GM23338 (cell line): ENCODE data around the gene RNF32. TPM values are rescaled to one million over a fixed set of nuclear protein-coding genes. Genes with fewer than 3 reads are reported as not detected.

ENCODE experiments used
- CREB1 ChIP-seq: fragments of 250-450 bp; sonication (Bioruptor Pico); IDR thresholded peaks from 2 replicates; pipeline ENCODE4 v1.5.0; 2020; ENCODE audit warnings: low read depth, mild to moderate bottlenecking, moderate library complexity
- EZH2 ChIP-seq: fragments of 200-600 bp; sonication (generic); IDR thresholded peaks from one replicate; pipeline ENCODE4 v1.8.0; 2017; ENCODE audit warnings: antibody characterized with exemption, mild to moderate bottlenecking, low read depth; ENCODE audit not compliant: unreplicated experiment
- EZH2phosphoT487 ChIP-seq: fragments of 200-600 bp; sonication (generic); IDR thresholded peaks from one replicate; pipeline ENCODE4 v1.8.1; 2018; ENCODE audit warnings: antibody characterized with exemption; ENCODE audit not compliant: unreplicated experiment
- JUNB ChIP-seq: IDR thresholded peaks from one replicate; pipeline ENCODE4 v1.6.1; 2016; ENCODE audit warnings: antibody characterized with exemption; ENCODE audit not compliant: unreplicated experiment
- NANOG ChIP-seq: IDR thresholded peaks from 2 replicates; pipeline ENCODE4 v1.6.1; 2016; ENCODE audit warnings: antibody characterized with exemption, borderline replicate concordance
- POLR2AphosphoS5 ChIP-seq: IDR thresholded peaks from 2 replicates; pipeline ENCODE4 v1.6.1; 2016; ENCODE audit warnings: antibody characterized with exemption, low read depth
- ZNF114 ChIP-seq: fragments of 250-450 bp; sonication (Bioruptor Pico); IDR thresholded peaks from 2 replicates; pipeline ENCODE4 v1.5.0; 2020; ENCODE audit warnings: mild to moderate bottlenecking, moderate library complexity
- ZNF331 ChIP-seq: fragments of 250-450 bp; sonication (Bioruptor Pico); IDR thresholded peaks from 2 replicates; pipeline ENCODE4 v1.5.0; 2020; ENCODE audit warnings: low read depth, mild to moderate bottlenecking, moderate library complexity
- polyA plus RNA-seq: library from polyadenylated mRNA; unstranded; fragments of >200 nt; fragmentation: Nextera tagmentation; extraction: Ambion mirVana; gene quantifications from 2 replicates; pipeline ENCODE4 v1.2.1, GENCODE V29; 2016
- total RNA-seq: library from RNA; depleted of rRNA; stranded (reverse); fragments of >200 nt; shearing (Covaris generic); gene quantifications from 2 replicates; pipeline ENCODE4 v1.2.3, GENCODE V29; 2014
- TF ChIP-seq, protein P1 (sequence below): fragments of 250-450 bp; sonication (Bioruptor Pico); IDR thresholded peaks from 2 replicates; pipeline ENCODE4 v1.5.0; 2020; ENCODE audit warnings: mild to moderate bottlenecking, moderate library complexity
- TF ChIP-seq, protein P2 (sequence below), 2 experiments: fragments of 200-600 bp in 1 of 2; sonication (generic) in 1 of 2; conservative IDR thresholded peaks; 2 replicates each; pipeline versions ENCODE4 v1.5.1 to v1.6.1; 2016 to 2017; ENCODE audit warnings: antibody characterized with exemption in 2 of 2, low read depth in 2 of 2, mild to moderate bottlenecking in 2 of 2, moderate library complexity in 1 of 2

The RNF32 gene
- total and polyA plus RNA-seq, 2 experiments from 2014 or later, result 0.56 to 2.0 TPM

DNA sequence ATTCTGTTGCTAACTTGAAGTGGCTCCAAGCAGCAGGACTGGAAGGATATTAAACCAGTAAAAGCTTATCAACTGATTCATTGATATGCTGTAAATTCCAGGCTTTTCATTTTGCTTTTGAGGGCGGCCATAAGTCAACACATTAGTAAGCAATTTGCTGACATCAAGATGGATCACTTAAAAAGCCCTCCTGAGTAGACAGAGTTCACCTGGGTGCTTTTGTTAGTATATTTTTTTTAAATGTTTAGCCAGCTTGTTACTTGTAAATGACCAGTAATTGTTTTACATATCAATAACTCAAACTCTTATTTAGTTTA lies 26.5 kb downstream of the RNF32 start (continued):
- TF ChIP-seq, protein P1, sequence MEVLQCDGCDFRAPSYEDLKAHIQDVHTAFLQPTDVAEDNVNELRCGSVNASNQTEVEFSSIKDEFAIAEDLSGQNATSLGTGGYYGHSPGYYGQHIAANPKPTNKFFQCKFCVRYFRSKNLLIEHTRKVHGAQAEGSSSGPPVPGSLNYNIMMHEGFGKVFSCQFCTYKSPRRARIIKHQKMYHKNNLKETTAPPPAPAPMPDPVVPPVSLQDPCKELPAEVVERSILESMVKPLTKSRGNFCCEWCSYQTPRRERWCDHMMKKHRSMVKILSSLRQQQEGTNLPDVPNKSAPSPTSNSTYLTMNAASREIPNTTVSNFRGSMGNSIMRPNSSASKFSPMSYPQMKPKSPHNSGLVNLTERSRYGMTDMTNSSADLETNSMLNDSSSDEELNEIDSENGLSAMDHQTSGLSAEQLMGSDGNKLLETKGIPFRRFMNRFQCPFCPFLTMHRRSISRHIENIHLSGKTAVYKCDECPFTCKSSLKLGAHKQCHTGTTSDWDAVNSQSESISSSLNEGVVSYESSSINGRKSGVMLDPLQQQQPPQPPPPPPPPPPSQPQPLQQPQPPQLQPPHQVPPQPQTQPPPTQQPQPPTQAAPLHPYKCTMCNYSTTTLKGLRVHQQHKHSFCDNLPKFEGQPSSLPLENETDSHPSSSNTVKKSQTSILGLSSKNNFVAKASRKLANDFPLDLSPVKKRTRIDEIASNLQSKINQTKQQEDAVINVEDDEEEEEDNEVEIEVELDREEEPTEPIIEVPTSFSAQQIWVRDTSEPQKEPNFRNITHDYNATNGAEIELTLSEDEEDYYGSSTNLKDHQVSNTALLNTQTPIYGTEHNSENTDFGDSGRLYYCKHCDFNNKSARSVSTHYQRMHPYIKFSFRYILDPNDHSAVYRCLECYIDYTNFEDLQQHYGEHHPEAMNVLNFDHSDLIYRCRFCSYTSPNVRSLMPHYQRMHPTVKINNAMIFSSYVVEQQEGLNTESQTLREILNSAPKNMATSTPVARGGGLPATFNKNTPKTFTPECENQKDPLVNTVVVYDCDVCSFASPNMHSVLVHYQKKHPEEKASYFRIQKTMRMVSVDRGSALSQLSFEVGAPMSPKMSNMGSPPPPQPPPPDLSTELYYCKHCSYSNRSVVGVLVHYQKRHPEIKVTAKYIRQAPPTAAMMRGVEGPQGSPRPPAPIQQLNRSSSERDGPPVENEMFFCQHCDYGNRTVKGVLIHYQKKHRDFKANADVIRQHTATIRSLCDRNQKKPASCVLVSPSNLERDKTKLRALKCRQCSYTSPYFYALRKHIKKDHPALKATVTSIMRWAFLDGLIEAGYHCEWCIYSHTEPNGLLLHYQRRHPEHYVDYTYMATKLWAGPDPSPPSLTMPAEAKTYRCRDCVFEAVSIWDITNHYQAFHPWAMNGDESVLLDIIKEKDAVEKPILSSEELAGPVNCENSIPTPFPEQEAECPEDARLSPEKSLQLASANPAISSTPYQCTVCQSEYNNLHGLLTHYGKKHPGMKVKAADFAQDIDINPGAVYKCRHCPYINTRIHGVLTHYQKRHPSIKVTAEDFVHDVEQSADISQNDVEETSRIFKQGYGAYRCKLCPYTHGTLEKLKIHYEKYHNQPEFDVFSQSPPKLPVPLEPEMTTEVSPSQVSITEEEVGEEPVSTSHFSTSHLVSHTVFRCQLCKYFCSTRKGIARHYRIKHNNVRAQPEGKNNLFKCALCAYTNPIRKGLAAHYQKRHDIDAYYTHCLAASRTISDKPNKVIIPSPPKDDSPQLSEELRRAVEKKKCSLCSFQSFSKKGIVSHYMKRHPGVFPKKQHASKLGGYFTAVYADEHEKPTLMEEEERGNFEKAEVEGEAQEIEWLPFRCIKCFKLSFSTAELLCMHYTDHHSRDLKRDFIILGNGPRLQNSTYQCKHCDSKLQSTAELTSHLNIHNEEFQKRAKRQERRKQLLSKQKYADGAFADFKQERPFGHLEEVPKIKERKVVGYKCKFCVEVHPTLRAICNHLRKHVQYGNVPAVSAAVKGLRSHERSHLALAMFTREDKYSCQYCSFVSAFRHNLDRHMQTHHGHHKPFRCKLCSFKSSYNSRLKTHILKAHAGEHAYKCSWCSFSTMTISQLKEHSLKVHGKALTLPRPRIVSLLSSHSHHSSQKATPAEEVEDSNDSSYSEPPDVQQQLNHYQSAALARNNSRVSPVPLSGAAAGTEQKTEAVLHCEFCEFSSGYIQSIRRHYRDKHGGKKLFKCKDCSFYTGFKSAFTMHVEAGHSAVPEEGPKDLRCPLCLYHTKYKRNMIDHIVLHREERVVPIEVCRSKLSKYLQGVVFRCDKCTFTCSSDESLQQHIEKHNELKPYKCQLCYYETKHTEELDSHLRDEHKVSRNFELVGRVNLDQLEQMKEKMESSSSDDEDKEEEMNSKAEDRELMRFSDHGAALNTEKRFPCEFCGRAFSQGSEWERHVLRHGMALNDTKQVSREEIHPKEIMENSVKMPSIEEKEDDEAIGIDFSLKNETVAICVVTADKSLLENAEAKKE (CRISPR knock-in tag), result no peak
- TF ChIP-seq EZH2, result no peak
- TF ChIP-seq NANOG, result no peak
- TF ChIP-seq CREB1, result no peak
- TF ChIP-seq, protein P2, sequence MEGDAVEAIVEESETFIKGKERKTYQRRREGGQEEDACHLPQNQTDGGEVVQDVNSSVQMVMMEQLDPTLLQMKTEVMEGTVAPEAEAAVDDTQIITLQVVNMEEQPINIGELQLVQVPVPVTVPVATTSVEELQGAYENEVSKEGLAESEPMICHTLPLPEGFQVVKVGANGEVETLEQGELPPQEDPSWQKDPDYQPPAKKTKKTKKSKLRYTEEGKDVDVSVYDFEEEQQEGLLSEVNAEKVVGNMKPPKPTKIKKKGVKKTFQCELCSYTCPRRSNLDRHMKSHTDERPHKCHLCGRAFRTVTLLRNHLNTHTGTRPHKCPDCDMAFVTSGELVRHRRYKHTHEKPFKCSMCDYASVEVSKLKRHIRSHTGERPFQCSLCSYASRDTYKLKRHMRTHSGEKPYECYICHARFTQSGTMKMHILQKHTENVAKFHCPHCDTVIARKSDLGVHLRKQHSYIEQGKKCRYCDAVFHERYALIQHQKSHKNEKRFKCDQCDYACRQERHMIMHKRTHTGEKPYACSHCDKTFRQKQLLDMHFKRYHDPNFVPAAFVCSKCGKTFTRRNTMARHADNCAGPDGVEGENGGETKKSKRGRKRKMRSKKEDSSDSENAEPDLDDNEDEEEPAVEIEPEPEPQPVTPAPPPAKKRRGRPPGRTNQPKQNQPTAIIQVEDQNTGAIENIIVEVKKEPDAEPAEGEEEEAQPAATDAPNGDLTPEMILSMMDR (conservative IDR thresholded peaks at IDR 0.05; ENCODE audit: low read depth in 2 of 2), result no peak
- no peak for TF ChIP-seq JUNB
- TF ChIP-seq POLR2AphosphoS5, result no peak
- no peak for TF ChIP-seq ZNF331 (CRISPR knock-in tag)
- no peak for TF ChIP-seq ZNF114 (CRISPR knock-in tag)
- no peak for TF ChIP-seq EZH2phosphoT487
